GM12872 (cell line): ENCODE results near the gene PRKACA.

Source experiments
- TF ChIP-seq, protein P1 (sequence below): IDR thresholded peaks from 3 replicates; pipeline ENCODE4 v1.5.1; 2011; ENCODE audit warnings: low read depth, mild to moderate bottlenecking, low read length, moderate library complexity; ENCODE audit not compliant: insufficient read depth

The PRKACA gene

DNA sequence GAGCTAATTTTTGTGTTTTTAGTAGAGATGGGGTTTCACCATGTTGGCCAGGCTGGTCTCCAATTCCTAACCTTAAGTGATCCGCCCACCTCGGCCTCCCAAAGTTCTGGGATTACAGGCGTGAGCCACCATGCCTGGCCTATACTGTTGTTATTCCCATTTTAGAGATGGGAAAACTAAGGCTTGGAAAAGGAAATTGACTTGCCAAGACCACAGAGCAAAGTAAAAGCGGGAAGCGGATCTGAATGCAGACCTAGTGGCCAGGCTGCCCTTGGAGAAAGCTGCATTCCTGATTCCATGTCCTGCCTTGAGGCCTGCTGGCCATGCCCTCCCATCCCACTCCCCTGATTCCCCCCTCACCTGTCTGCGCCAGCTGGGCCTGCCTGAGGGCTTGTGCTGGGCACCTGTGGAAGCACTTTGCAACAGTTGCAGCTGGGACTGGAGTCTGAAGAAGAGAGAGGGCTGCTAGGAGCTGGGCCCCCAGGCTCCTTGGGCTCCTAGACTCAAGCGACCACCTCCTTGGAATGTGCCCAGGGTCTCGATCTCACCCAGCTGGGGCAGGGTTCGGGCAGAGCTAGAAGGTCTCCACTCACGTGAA is 61.4 kb downstream of the PRKACA start:
- TF ChIP-seq, protein P1, sequence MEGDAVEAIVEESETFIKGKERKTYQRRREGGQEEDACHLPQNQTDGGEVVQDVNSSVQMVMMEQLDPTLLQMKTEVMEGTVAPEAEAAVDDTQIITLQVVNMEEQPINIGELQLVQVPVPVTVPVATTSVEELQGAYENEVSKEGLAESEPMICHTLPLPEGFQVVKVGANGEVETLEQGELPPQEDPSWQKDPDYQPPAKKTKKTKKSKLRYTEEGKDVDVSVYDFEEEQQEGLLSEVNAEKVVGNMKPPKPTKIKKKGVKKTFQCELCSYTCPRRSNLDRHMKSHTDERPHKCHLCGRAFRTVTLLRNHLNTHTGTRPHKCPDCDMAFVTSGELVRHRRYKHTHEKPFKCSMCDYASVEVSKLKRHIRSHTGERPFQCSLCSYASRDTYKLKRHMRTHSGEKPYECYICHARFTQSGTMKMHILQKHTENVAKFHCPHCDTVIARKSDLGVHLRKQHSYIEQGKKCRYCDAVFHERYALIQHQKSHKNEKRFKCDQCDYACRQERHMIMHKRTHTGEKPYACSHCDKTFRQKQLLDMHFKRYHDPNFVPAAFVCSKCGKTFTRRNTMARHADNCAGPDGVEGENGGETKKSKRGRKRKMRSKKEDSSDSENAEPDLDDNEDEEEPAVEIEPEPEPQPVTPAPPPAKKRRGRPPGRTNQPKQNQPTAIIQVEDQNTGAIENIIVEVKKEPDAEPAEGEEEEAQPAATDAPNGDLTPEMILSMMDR: no peak

DNA sequence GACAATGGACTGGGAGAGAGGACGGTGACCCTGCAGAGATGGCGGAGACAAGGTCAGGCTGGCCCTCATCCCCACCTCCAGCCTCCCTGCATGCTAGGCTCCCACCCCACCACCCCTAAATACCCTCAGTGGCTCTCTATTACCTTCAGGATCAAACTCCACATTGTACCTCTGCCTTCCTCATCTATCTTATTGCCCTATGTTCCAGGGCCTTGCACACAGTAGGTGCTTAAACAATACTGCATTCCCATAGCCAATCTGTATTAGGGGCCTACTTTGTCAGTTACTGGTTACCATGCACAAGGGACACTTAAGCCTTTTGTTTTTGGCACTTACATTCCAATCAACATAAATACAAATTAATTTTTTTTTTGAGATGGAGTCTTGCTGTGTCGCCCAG is 62.2 kb downstream of the PRKACA start:
- TF ChIP-seq, protein P1: no peak

DNA sequence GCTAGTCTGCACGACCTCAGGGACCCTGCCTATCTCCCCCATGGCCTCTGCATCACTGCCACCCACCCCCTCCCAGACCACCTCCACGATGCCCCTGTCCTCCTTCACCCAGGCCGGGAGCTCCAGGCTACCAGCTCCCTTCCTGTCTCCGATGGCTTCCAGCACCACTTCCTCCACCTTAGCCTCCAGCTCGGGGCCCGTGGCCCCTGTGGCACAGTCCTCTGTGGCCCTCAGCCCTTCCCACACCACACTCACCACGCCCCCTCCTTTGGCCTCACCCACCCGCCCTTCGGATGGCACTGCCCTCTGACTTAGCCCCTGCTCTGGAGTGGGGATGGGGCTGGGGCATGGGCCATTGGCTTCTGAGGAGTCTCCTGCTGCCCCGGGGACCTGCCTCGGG is 62.8 kb downstream of the PRKACA start:
- TF ChIP-seq, protein P1: no peak

DNA sequence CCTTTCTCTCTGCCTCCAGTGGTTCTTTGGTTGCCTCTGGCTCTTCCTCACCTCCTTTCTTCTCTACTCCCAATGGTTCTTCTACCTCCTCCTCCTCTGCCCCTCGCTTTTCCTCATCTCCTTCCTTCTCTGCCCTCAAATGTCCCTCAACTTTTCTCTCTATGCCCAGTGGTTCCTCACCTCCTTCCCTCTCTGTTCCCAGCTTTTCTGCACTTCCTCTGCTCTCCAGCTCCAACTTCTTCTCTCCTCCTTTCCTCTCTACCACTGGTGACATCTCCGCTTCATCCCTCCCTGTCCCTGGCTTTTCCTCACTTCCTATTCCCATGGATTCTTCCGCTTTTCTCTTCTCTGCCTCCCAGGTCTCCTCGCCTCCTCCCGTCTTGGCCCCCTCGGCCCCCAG is 63.5 kb downstream of the PRKACA start:
- TF ChIP-seq, protein P1: no peak

DNA sequence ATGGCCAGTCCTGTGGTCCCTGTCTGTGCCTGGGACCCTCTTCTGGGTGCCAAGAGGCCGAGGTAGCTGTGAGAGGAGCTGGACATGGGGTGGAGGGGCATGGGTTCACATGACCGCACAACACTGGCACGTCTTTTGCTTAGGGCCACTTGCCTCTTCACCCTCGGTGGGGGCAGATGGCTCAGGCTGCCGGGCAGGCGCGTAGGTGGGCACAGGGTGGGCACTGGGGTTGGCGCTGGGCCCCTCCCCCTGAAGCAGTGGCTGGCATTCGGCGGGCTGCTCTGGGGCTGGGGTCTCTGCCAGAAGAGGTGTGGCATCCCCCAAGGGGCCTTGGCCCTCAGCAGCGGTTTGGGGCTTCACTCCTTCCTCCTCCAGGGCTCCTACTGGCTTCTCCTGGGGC is 64.1 kb downstream of the PRKACA start:
- TF ChIP-seq, protein P1: no peak

DNA sequence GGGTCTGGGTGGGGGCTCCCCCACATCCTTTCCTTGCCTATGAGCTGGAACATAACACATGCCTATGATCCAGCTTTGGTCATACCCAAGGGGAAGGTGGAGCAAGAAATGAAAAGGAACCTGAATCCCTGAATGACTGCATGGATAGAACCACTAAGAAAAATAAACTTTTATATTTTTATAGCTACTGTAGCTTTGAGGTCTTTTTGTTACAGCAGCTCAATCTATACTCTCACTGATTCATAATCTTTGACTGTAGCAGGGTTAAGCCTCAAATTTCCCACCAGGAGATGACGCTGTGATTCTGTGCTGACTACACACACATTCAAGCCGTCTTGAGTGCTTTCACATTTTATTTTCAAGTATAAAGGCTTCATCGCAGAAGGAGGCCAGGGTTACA is 64.5 kb downstream of the PRKACA start:
- TF ChIP-seq, protein P1: no peak

DNA sequence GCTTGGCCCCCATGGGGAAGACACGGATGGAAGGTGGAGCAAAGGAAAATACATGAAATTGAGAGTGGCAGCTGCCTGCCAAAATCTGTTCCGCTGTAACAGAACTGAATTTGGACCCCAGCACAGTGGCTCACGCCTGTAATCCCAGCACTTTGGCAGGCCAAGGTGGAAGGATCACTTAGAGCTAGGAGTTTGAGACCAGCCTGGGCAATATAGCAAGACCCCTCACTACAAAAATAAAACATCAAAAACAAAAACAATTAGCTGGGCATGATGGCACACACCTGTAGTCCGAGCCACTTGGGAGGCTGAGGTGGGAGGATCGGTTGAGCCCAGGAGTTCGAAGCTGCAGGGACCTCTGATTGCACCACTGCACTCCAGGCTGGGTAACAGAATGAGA is 65.1 kb downstream of the PRKACA start:
- TF ChIP-seq, protein P1: no peak

DNA sequence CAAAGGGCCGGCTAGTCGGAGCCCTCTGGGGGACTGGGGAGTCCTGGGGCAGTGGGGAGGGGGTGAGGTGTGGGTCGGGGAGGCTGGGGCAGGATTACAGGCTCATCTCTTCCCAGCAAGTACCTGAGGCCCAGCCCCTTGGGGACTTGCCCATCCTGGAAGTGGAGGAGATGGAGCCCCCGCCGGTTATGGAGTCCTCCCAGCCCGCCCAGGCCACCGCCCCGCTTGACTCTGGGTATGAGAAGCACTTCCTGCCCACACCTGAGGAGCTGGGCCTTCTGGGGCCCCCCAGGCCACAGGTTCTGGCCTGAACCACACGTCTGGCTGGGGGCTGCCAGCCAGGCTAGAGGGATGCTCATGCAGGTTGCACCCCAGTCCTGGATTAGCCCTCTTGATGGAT is 65.6 kb downstream of the PRKACA start:
- TF ChIP-seq, protein P1: no peak
